WTC11 (cell line): ENCODE measurements around the gene SLIRP. TPM values are rescaled to one million over a fixed set of nuclear protein-coding genes. Genes with fewer than 3 reads are reported as not detected.

Experiments
- ATAC-seq: fragments of 200-7000 bp; cut with Tn5 transposase; 2 replicates; pipeline ENCODE4 v1.10.0; 2021; ENCODE audit warnings: mild to moderate bottlenecking, moderate library complexity
- CTCF ChIA-PET: fragments of 300-600 bp; sonication (Branson Sonifier 250); formaldehyde crosslinking; loops from one replicate; lab custom pipeline; 2021; ENCODE audit warnings: antibody characterized with exemption; lab: Charles Lee
- POLR2A ChIA-PET: fragments of 350-600 bp; sonication (Branson Sonifier 250); formaldehyde crosslinking; loops from one replicate; lab custom pipeline; 2021; ENCODE audit warnings: antibody characterized with exemption; lab: Charles Lee
- DNase-seq: peaks from one replicate; pipeline ENCODE4 v3.0.0; 2021; ENCODE audit warnings: low spot score
- H3K27ac Mint-ChIP-seq: 2 replicates; pipeline ENCODE4 v1.8.0; 2021; ENCODE audit warnings: mixed read lengths
- H3K27me3 Mint-ChIP-seq: 2 replicates; pipeline ENCODE4 v1.8.0; 2021; ENCODE audit warnings: low read depth, mild to moderate bottlenecking, moderate library complexity, mixed read lengths
- H3K36me3 Mint-ChIP-seq: 2 replicates; pipeline ENCODE4 v1.8.0; 2021; ENCODE audit warnings: mixed read lengths
- H3K4me1 Mint-ChIP-seq: 2 replicates; pipeline ENCODE4 v1.8.0; 2022; ENCODE audit warnings: mixed read lengths
- H3K4me3 Mint-ChIP-seq: 2 replicates; pipeline ENCODE4 v1.8.0; 2021; ENCODE audit warnings: mild to moderate bottlenecking, moderate library complexity, mixed read lengths
- H3K9me3 Mint-ChIP-seq: 2 replicates; pipeline ENCODE4 v1.8.0; 2021; ENCODE audit warnings: mixed read lengths
- GRHL2 ChIP-seq: fragments of 250-450 bp; sonication (Bioruptor Pico); IDR thresholded peaks from 2 replicates; pipeline ENCODE4 v1.8.0; 2022; ENCODE audit warnings: mild to moderate bottlenecking, moderate library complexity; ENCODE audit not compliant: insufficient replicate concordance, severe bottlenecking
- IRF2 ChIP-seq: sonication (generic); formaldehyde crosslinking; IDR thresholded peaks from 2 replicates; pipeline ENCODE4 v1.8.0; 2022; ENCODE audit warnings: low read depth, missing genetic modification reagents, borderline replicate concordance
- JAZF1 ChIP-seq: fragments of 250-450 bp; sonication (Bioruptor Pico); IDR thresholded peaks from 2 replicates; pipeline ENCODE4 v1.9.0; 2021; ENCODE audit warnings: moderate library complexity, mild to moderate bottlenecking, inconsistent platforms
- NFYB ChIP-seq: sonication (generic); formaldehyde crosslinking; conservative IDR thresholded peaks from 2 replicates; pipeline ENCODE4 v1.8.0; 2022; ENCODE audit warnings: low read depth, missing genetic modification reagents
- NR2C2 ChIP-seq: sonication (generic); formaldehyde crosslinking; IDR thresholded peaks from 2 replicates; pipeline ENCODE4 v1.8.0; 2022; ENCODE audit warnings: mild to moderate bottlenecking, missing genetic modification reagents
- OVOL2 ChIP-seq: fragments of 250-450 bp; sonication (Bioruptor Pico); IDR thresholded peaks from 2 replicates; pipeline ENCODE4 v1.9.0; 2021; ENCODE audit warnings: mild to moderate bottlenecking, borderline replicate concordance
- RORB ChIP-seq: fragments of 250-450 bp; sonication (Bioruptor Pico); IDR thresholded peaks from 2 replicates; pipeline ENCODE4 v1.9.0; 2021; ENCODE audit warnings: mild to moderate bottlenecking
- SMAD3 ChIP-seq: sonication (generic); formaldehyde crosslinking; IDR thresholded peaks from 2 replicates; pipeline ENCODE4 v1.8.0; 2022; ENCODE audit warnings: missing genetic modification reagents, mild to moderate bottlenecking, borderline replicate concordance
- SP1 ChIP-seq: sonication (generic); formaldehyde crosslinking; conservative IDR thresholded peaks from 2 replicates; pipeline ENCODE4 v1.8.1; 2022; ENCODE audit warnings: missing genetic modification reagents
- TEAD1 ChIP-seq: sonication (generic); formaldehyde crosslinking; IDR thresholded peaks from 2 replicates; pipeline ENCODE4 v1.8.0; 2022; ENCODE audit warnings: mild to moderate bottlenecking, missing genetic modification reagents
- USF1 ChIP-seq: sonication (generic); formaldehyde crosslinking; IDR thresholded peaks from 2 replicates; pipeline ENCODE4 v1.8.0; 2022; ENCODE audit warnings: mild to moderate bottlenecking, missing genetic modification reagents
- USF2 ChIP-seq: sonication (generic); formaldehyde crosslinking; IDR thresholded peaks from 2 replicates; pipeline ENCODE4 v1.8.1; 2023; ENCODE audit warnings: mild to moderate bottlenecking, missing genetic modification reagents, moderate library complexity
- ZNF232 ChIP-seq: sonication (generic); formaldehyde crosslinking; IDR thresholded peaks from 2 replicates; pipeline ENCODE4 v1.8.0; 2022; ENCODE audit warnings: mild to moderate bottlenecking, missing genetic modification reagents
- ZNF423 ChIP-seq: fragments of 250-450 bp; sonication (Bioruptor Pico); IDR thresholded peaks from 2 replicates; pipeline ENCODE4 v2.1.2; 2022; ENCODE audit warnings: mild to moderate bottlenecking, moderate library complexity
- total RNA-seq: library from RNA; stranded (reverse); gene quantifications from 3 replicates; pipeline ENCODE4 v1.2.3, GENCODE V29; 2021
- TF ChIP-seq, protein P1 (sequence below): sonication (generic); formaldehyde crosslinking; IDR thresholded peaks from 2 replicates; pipeline ENCODE4 v1.8.1; 2023; ENCODE audit warnings: mild to moderate bottlenecking, missing genetic modification reagents, moderate library complexity
- TF ChIP-seq, protein P2 (sequence below): sonication (generic); formaldehyde crosslinking; IDR thresholded peaks from 2 replicates; pipeline ENCODE4 v1.8.0; 2022; ENCODE audit warnings: mild to moderate bottlenecking, missing genetic modification reagents
- TF ChIP-seq, protein P3 (sequence below): sonication (generic); formaldehyde crosslinking; IDR thresholded peaks from 2 replicates; pipeline ENCODE4 v1.8.0; 2022; ENCODE audit warnings: mild to moderate bottlenecking, missing genetic modification reagents

Gene SLIRP
- total RNA-seq, 1 experiment from 2014 or later, result 377 TPM

DNA sequence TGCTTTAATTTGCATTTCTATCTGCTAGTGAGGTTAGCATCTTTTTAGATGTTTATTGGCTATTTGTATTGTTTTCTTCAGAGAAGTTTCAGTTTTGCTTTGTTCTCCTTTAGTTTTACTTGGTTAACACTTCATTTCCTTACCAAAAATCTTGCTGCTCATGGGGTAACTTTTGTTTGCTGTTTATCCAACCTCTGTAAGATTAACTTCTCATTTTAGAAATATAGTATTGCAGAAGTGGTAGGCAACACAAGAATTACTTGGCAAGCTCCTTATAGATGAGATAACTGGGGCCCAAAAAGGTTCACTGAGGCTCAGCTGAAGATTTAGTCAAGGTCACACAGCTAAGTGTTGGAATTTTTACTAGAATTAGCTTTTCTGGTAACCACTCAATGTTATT lies 40.6 kb upstream of the SLIRP start (continued):
- no peak for TF ChIP-seq SMAD3 (CRISPR knock-in tag)

DNA sequence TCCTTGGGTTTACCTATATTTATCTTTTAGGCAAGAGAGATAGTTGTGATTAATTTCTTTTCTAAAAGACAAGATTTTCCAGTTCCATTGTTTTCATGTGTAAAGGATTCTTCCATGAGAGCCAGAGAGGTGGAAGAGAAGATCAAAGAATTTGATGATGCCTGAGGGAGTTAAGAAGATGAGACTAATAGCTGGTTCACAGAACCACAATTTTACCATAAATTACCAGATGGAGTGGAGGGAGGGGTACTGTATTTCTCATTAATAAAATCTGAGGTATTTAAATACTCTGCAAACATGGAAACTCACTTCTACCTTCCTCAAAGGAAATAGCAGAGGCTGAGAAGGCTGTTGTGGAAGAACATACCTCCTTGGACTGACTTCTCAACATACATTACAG lies 34.7 kb upstream of the SLIRP start:
- ChIA-PET CTCF (no interaction called here), POLR2A (no interaction called here)
- Mint-ChIP-seq H3K27me3 (no peaks in the 10 kb centered on the region), H3K4me3 (no peak overlapping the region), H3K9me3 (no peaks in the 10 kb centered on the region), H3K27ac (no peak overlapping the region), H3K4me1 (no peaks in the 10 kb centered on the region), H3K36me3 (peaks cover 36% of the 10 kb centered on the region)
- TF ChIP-seq, protein P1, sequence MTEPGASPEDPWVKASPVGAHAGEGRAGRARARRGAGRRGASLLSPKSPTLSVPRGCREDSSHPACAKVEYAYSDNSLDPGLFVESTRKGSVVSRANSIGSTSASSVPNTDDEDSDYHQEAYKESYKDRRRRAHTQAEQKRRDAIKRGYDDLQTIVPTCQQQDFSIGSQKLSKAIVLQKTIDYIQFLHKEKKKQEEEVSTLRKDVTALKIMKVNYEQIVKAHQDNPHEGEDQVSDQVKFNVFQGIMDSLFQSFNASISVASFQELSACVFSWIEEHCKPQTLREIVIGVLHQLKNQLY (CRISPR knock-in tag), result no peak
- TF ChIP-seq NFYB (CRISPR knock-in tag), result no peak
- no peak for ATAC-seq
- no peak for DNase-seq

GRCh38 chr14:77674931-77675330 lies 33.0 kb upstream of the SLIRP start:
- Mint-ChIP-seq H3K27ac (no peak overlapping the region), H3K4me3 (no peak overlapping the region), H3K36me3 (peaks cover 39% of the 10 kb centered on the region), H3K4me1 (no peaks in the 10 kb centered on the region), H3K9me3 (no peaks in the 10 kb centered on the region), H3K27me3 (no peaks in the 10 kb centered on the region)
- no peak for ATAC-seq
- no peak for DNase-seq
- TF ChIP-seq RORB, result no peak
- TF ChIP-seq IRF2 (CRISPR knock-in tag), result no peak
- TF ChIP-seq ZNF423, result no peak
- no peak for TF ChIP-seq USF2
- TF ChIP-seq JAZF1 (CRISPR knock-in tag), result no peak
- no peak for TF ChIP-seq TEAD1 (CRISPR knock-in tag)
- no peak for TF ChIP-seq OVOL2 (CRISPR knock-in tag)
- no peak for TF ChIP-seq SP1
- no peak for TF ChIP-seq ZNF232 (CRISPR knock-in tag)
- TF ChIP-seq GRHL2, result no peak
- TF ChIP-seq, protein P2, sequence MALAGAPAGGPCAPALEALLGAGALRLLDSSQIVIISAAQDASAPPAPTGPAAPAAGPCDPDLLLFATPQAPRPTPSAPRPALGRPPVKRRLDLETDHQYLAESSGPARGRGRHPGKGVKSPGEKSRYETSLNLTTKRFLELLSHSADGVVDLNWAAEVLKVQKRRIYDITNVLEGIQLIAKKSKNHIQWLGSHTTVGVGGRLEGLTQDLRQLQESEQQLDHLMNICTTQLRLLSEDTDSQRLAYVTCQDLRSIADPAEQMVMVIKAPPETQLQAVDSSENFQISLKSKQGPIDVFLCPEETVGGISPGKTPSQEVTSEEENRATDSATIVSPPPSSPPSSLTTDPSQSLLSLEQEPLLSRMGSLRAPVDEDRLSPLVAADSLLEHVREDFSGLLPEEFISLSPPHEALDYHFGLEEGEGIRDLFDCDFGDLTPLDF, result no peak
- TF ChIP-seq, protein P3, sequence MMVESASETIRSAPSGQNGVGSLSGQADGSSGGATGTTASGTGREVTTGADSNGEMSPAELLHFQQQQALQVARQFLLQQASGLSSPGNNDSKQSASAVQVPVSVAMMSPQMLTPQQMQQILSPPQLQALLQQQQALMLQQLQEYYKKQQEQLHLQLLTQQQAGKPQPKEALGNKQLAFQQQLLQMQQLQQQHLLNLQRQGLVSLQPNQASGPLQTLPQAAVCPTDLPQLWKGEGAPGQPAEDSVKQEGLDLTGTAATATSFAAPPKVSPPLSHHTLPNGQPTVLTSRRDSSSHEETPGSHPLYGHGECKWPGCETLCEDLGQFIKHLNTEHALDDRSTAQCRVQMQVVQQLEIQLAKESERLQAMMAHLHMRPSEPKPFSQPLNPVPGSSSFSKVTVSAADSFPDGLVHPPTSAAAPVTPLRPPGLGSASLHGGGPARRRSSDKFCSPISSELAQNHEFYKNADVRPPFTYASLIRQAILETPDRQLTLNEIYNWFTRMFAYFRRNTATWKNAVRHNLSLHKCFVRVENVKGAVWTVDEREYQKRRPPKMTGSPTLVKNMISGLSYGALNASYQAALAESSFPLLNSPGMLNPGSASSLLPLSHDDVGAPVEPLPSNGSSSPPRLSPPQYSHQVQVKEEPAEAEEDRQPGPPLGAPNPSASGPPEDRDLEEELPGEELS (CRISPR knock-in tag), result no peak
- TF ChIP-seq SMAD3 (CRISPR knock-in tag), result no peak
- no peak for TF ChIP-seq USF1 (CRISPR knock-in tag)
- TF ChIP-seq NR2C2 (CRISPR knock-in tag), result no peak
- POLR2A ChIA-PET, result no interaction called here
- CTCF ChIA-PET, result no interaction called here
